MM.1S (cell line): ENCODE results near the gene ZC3H15.
A peak's percentile ranks its signal among the peaks of the same experiment; 100 is the strongest.

ENCODE experiments used
- DNase-seq: peaks from one replicate; pipeline ENCODE4 v3.0.0-alpha.2; 2015
- H2AFZ ChIP-seq: fragments of 300-600 bp; sonication (generic); 2 replicates; pipeline ENCODE4 v1.6.0; 2016; ENCODE audit warnings: antibody characterized with exemption, low read length
- H3F3A ChIP-seq: fragments of 300-600 bp; sonication (generic); 2 replicates; pipeline ENCODE4 v1.6.1; 2016; ENCODE audit warnings: mild to moderate bottlenecking, antibody characterized with exemption, low read length, moderate library complexity, mixed read lengths; ENCODE audit not compliant: insufficient read depth
- H3K27ac ChIP-seq: fragments of 300-600 bp; sonication (generic); 2 replicates; pipeline ENCODE4 v1.5.1; 2016; ENCODE audit warnings: mild to moderate bottlenecking, low read length
- H3K27me3 ChIP-seq: fragments of 300-600 bp; sonication (generic); replicated peaks from 2 replicates; pipeline ENCODE4 v1.6.0; 2016; ENCODE audit warnings: low read length; ENCODE audit not compliant: insufficient read depth
- H3K36me3 ChIP-seq: fragments of 300-600 bp; sonication (generic); replicated peaks from 2 replicates; pipeline ENCODE4 v1.6.1; 2016; ENCODE audit warnings: mild to moderate bottlenecking, low read length, mixed read lengths; ENCODE audit not compliant: insufficient read depth
- H3K4me1 ChIP-seq: fragments of 300-600 bp; sonication (generic); 2 replicates; pipeline ENCODE4 v1.6.1; 2016; ENCODE audit warnings: low read length, mixed read lengths
- H3K4me2 ChIP-seq: fragments of 300-600 bp; sonication (generic); 2 replicates; pipeline ENCODE4 v1.6.0; 2016; ENCODE audit warnings: low read depth, low read length
- H3K4me3 ChIP-seq: fragments of 300-600 bp; sonication (generic); 2 replicates; pipeline ENCODE4 v1.5.1; 2016; ENCODE audit warnings: low read length, mixed read lengths
- H3K79me2 ChIP-seq: fragments of 300-600 bp; sonication (generic); 2 replicates; pipeline ENCODE4 v1.6.1; 2016; ENCODE audit warnings: mixed run types, low read length, mixed read lengths
- H3K9ac ChIP-seq: fragments of 300-600 bp; sonication (generic); 2 replicates; pipeline ENCODE4 v1.6.1; 2016; ENCODE audit warnings: low read length, mixed read lengths
- H3K9me2 ChIP-seq: fragments of 300-600 bp; sonication (generic); replicated peaks from 2 replicates; pipeline ENCODE4 v1.6.1; 2016; ENCODE audit warnings: mild to moderate bottlenecking, low read length, mixed read lengths; ENCODE audit not compliant: insufficient read depth
- H3K9me3 ChIP-seq: fragments of 300-600 bp; sonication (generic); replicated peaks from 2 replicates; pipeline ENCODE4 v1.6.1; 2016; ENCODE audit warnings: mild to moderate bottlenecking, low read length, mixed read lengths; ENCODE audit not compliant: insufficient read depth
- H4K20me1 ChIP-seq: fragments of 300-600 bp; sonication (generic); 2 replicates; pipeline ENCODE4 v1.6.1; 2016; ENCODE audit warnings: mild to moderate bottlenecking, low read length, moderate library complexity, mixed read lengths; ENCODE audit not compliant: insufficient read depth
- CTCF ChIP-seq: fragments of 300-600 bp; sonication (generic); IDR thresholded peaks from 2 replicates; pipeline ENCODE4 v1.5.1; 2016; ENCODE audit warnings: antibody characterized with exemption, low read length, mixed read lengths
- EZH2 ChIP-seq: fragments of 300-600 bp; sonication (generic); optimal IDR thresholded peaks from 2 replicates; pipeline ENCODE3; 2017; ENCODE audit warnings: low read depth, mild to moderate bottlenecking, antibody characterized with exemption, low read length, mixed read lengths
- EZH2phosphoT487 ChIP-seq: fragments of 300-600 bp; sonication (generic); IDR thresholded peaks from 2 replicates; pipeline ENCODE4 v1.6.1; 2018; ENCODE audit warnings: antibody characterized with exemption, low read length

Gene ZC3H15

DNA sequence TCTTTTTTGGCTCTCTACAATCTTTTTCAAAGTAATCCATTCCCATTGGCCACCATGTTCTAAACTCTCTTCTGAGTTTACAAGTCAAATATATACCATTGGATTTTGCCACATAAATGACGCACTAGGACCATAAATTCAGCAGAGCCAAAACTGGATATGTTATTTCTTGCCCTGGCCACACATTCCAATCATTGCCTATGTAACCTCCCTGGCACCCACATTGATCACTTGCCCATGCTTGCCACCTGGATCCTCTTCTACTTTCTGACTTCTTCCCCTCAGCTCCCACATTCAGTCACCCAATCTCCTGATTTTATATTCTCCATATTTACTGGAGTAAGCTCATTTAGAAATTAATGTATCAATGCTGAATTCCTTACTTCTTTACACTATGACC, 5.1 kb upstream of the ZC3H15 start:
- no peaks in the 10 kb centered on the region for H3K36me3 ChIP-seq
- H3K9me2 ChIP-seq: no peaks in the 10 kb centered on the region
- no peak overlapping the region for H3K4me2 ChIP-seq
- no peak for DNase-seq
- H3K9me3 ChIP-seq: no peaks in the 10 kb centered on the region
- no peaks in the 10 kb centered on the region for H4K20me1 ChIP-seq
- H3K4me3 ChIP-seq: no peak overlapping the region
- H3K4me1 ChIP-seq: 0 out of 2 replicates have a peak, but pooled peaks cover 7% of the 10 kb centered on the region
- no peak overlapping the region for H2AFZ ChIP-seq
- H3K27ac ChIP-seq: no peak overlapping the region
- H3K79me2 ChIP-seq: no peaks in the 10 kb centered on the region
- H3K27me3 ChIP-seq: no peaks in the 10 kb centered on the region
- H3K9ac ChIP-seq: no peak overlapping the region
- H3F3A ChIP-seq: 0 out of 2 replicates have a peak, but pooled peaks cover 3% of the 10 kb centered on the region
- TF ChIP-seq CTCF (no peak), EZH2phosphoT487 (no peak), EZH2 (no peak)

GRCh38 chr2:186484062-186484735, 1.9 kb upstream of the ZC3H15 start:
- peak overlapping the region; percentile 57 for H3K4me2 ChIP-seq
- H3K79me2 ChIP-seq: peaks cover 32% of the 10 kb centered on the region
- no peaks in the 10 kb centered on the region for H3K27me3 ChIP-seq
- TF ChIP-seq CTCF (no peak), EZH2phosphoT487 (no peak), EZH2 (no peak)
- peaks cover 17% of the 10 kb centered on the region; the same call in 1 of the 2 replicates for H3K4me1 ChIP-seq
- no peaks in the 10 kb centered on the region for H3K36me3 ChIP-seq
- peak overlapping the region; percentile 25; the same call in 1 of the 2 replicates for H2AFZ ChIP-seq
- H3K9ac ChIP-seq: no peak overlapping the region; the same call in 1 of the 2 replicates
- peaks cover 11% of the 10 kb centered on the region for H4K20me1 ChIP-seq
- H3K27ac ChIP-seq: no peak overlapping the region; the same call in 1 of the 2 replicates
- H3K9me2 ChIP-seq: no peaks in the 10 kb centered on the region
- H3F3A ChIP-seq: 0 out of 2 replicates have a peak, but pooled peaks cover 3% of the 10 kb centered on the region
- no peak for DNase-seq
- H3K4me3 ChIP-seq: peak overlapping the region; percentile 92
- H3K9me3 ChIP-seq: no peaks in the 10 kb centered on the region

DNA sequence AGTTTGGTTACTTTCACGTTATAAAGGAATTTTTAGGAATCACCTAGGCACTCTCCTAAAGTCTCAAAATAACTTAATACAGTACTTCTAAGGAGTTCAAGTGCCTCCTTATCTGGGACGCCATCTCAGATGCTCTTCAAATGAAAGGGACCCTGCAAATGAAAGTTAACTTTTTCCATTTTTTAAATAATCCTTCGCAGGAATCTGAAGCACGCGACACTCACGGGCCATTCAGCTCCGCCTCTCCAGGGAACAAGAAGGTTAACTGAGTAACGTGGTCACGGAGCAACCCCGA, 537 bp upstream of the ZC3H15 start:
- DNase-seq: no peak
- H3K36me3 ChIP-seq: no peaks in the 10 kb centered on the region
- H3K9ac ChIP-seq: peak overlapping the region; percentile 85
- no peaks in the 10 kb centered on the region for H3K9me2 ChIP-seq
- peak overlapping the region; percentile 92 for H3K4me3 ChIP-seq
- 0 out of 2 replicates have a peak, but pooled peaks cover 3% of the 10 kb centered on the region for H3F3A ChIP-seq
- peak overlapping the region; percentile 57 for H3K4me2 ChIP-seq
- no peaks in the 10 kb centered on the region for H3K9me3 ChIP-seq
- no peak for TF ChIP-seq CTCF
- no peak for TF ChIP-seq EZH2
- TF ChIP-seq EZH2phosphoT487: no peak
- peak overlapping the region; percentile 79 for H3K27ac ChIP-seq
- H3K79me2 ChIP-seq: peaks cover 45% of the 10 kb centered on the region
- no peaks in the 10 kb centered on the region for H3K27me3 ChIP-seq
- H3K4me1 ChIP-seq: peaks cover 18% of the 10 kb centered on the region; the same call in 1 of the 2 replicates
- peaks cover 24% of the 10 kb centered on the region for H4K20me1 ChIP-seq
- H2AFZ ChIP-seq: peak overlapping the region; percentile 84
